ENCODE data around the gene RAB6B. TPM values are rescaled to one million over a fixed set of nuclear protein-coding genes. Genes with fewer than 3 reads are reported as not detected.

The RAB6B gene
- total and polyA plus RNA-seq, 7 donors = 0.93 to 3.8 (median 2.0) TPM

- 91 to 94% (median 94%) methylated on average over 13 of the region's 13 CpGs for WGBS, 3 donors
- Histone ChIP-seq H3K9me3 (no peaks in the 10 kb centered on the region), H3K27me3 (ENCODE audit: insufficient read depth in 3 of 3, low read length in 2 of 3) (no peaks in the 10 kb centered on the region), H3K4me3 (no peak overlapping the region), H3K27ac (no peak overlapping the region), H3K4me1 (peaks cover 4% of the 10 kb centered on the region), H3K36me3 (ENCODE audit: insufficient read depth in 1 of 2, low read depth in 1 of 2) (no peaks in the 10 kb centered on the region)
- ATAC-seq (no peak), DNase-seq (no peak)
- intact Hi-C loops (cut with DNase I) = loop anchor here (10.0 kb wide), 3 partner anchors 99 to 1211 kb away; partner anchors contain the start of gene NPHP3 (in 1 of the 2)
- no peak for TF ChIP-seq CTCF (IDR thresholded peaks at IDR 0.05)
Observed at GRCh38 chr3:133935843-133936769, 40.4 kb upstream of the RAB6B start.

GRCh38 chr3:133934996-133935842 is 39.5 kb upstream of the RAB6B start:
- no peak for DNase-seq
- Histone ChIP-seq H3K9me3 (no peaks in the 10 kb centered on the region), H3K27me3 (ENCODE audit: insufficient read depth in 3 of 3, low read length in 2 of 3) (no peaks in the 10 kb centered on the region), H3K27ac (no peak overlapping the region), H3K4me1 (no peaks in the 10 kb centered on the region), H3K36me3 (ENCODE audit: insufficient read depth in 1 of 2, low read depth in 1 of 2) (no peaks in the 10 kb centered on the region), H3K4me3 (no peak overlapping the region)
- intact Hi-C loops (cut with DNase I) = loop anchor here (5.0 to 10.0 kb wide), 4 partner anchors 100 to 1210 kb away; partner anchors contain the start of genes NPHP3 (in 1 of the 2) and TOPBP1 (in 1 of the 2)
- no peak for TF ChIP-seq CTCF (IDR thresholded peaks at IDR 0.05)
- 84 to 95% (median 93%) methylated on average over 11 of the region's 11 CpGs for WGBS, 3 donors
- ATAC-seq = no peak

GRCh38 chr3:133934073-133934970 is 38.6 kb upstream of the RAB6B start:
- H3K36me3 ChIP-seq (ENCODE audit: insufficient read depth in 1 of 2, low read depth in 1 of 2) = no peaks in the 10 kb centered on the region
- H3K4me3 ChIP-seq = no peak overlapping the region
- intact Hi-C loops (cut with DNase I) = loop anchor here (5.0 to 10.0 kb wide), 4 partner anchors 100 to 1210 kb away; partner anchors contain the start of genes NPHP3 (in 1 of the 2) and TOPBP1 (in 1 of the 2)
- H3K9me3 ChIP-seq = no peaks in the 10 kb centered on the region
- no peak for DNase-seq
- no peak overlapping the region for H3K27ac ChIP-seq
- no peak for TF ChIP-seq CTCF (IDR thresholded peaks at IDR 0.05)
- no peaks in the 10 kb centered on the region for H3K27me3 ChIP-seq (ENCODE audit: insufficient read depth in 3 of 3, low read length in 2 of 3)
- H3K4me1 ChIP-seq = no peaks in the 10 kb centered on the region
- WGBS, 3 donors = 87 to 93% (median 87%) methylated on average over 10 of the region's 10 CpGs
- no peak for ATAC-seq
